ENCODE measurements around the gene NTN3. TPM values are rescaled to one million over a fixed set of nuclear protein-coding genes. Genes with fewer than 3 reads are reported as not detected.
A peak's percentile ranks its signal among the peaks of the same experiment; 100 is the strongest.

NTN3 gene
- total RNA-seq, 2 experiments from 2014 or later: not detected

GRCh38 chr16:2427526-2427925 is 43.6 kb upstream of the NTN3 start:
- H3K4me1 Mint-ChIP-seq (ENCODE audit: low read depth): peaks cover 25% of the 10 kb centered on the region
- CTCF ChIA-PET: no interaction called here
- H3K36me3 ChIP-seq (ENCODE audit: insufficient read depth, low read length): peaks cover 4% of the 10 kb centered on the region
- peak overlapping the region; percentile 54 for H3K27ac Mint-ChIP-seq
- no peaks in the 10 kb centered on the region for H3K27me3 Mint-ChIP-seq
- no peaks in the 10 kb centered on the region for H3K9me3 ChIP-seq (ENCODE audit: control insufficient read depth in 1 of 2, insufficient read depth in 1 of 2, low read length in 2 of 2)
- POLR2A ChIA-PET: no interaction called here
- peaks cover 4% of the 10 kb centered on the region for H3K36me3 Mint-ChIP-seq (ENCODE audit: low read depth)
- ATAC-seq (ENCODE audit: poor library complexity): no peak
- peak overlapping the region; percentile 91 for H3K4me3 Mint-ChIP-seq
- intact Hi-C loops (cut with DNase I, micrococcal nuclease): loop anchor here in 1 of 2 experiments (2.0 to 5.0 kb wide), 4 partner anchors 60 to 230 kb away; partner anchors contain the start of genes CASKIN1 and CEMP1
- no peak for DNase-seq
- H3K27ac ChIP-seq (ENCODE audit: low read depth in 1 of 2, low read length in 2 of 2): no peak overlapping the region
- H3K4me1 ChIP-seq (ENCODE audit: insufficient read depth, low read length): peaks cover 24% of the 10 kb centered on the region
- H3K4me3 ChIP-seq (ENCODE audit: low read length): no peak overlapping the region
- TF ChIP-seq, protein P1, sequence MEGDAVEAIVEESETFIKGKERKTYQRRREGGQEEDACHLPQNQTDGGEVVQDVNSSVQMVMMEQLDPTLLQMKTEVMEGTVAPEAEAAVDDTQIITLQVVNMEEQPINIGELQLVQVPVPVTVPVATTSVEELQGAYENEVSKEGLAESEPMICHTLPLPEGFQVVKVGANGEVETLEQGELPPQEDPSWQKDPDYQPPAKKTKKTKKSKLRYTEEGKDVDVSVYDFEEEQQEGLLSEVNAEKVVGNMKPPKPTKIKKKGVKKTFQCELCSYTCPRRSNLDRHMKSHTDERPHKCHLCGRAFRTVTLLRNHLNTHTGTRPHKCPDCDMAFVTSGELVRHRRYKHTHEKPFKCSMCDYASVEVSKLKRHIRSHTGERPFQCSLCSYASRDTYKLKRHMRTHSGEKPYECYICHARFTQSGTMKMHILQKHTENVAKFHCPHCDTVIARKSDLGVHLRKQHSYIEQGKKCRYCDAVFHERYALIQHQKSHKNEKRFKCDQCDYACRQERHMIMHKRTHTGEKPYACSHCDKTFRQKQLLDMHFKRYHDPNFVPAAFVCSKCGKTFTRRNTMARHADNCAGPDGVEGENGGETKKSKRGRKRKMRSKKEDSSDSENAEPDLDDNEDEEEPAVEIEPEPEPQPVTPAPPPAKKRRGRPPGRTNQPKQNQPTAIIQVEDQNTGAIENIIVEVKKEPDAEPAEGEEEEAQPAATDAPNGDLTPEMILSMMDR (IDR thresholded peaks at IDR 0.05): no peak
- no peaks in the 10 kb centered on the region for H3K9me3 Mint-ChIP-seq
- no peaks in the 10 kb centered on the region for H3K27me3 ChIP-seq (ENCODE audit: control insufficient read depth in 1 of 2, insufficient read depth in 2 of 2, low read length in 2 of 2)

DNA sequence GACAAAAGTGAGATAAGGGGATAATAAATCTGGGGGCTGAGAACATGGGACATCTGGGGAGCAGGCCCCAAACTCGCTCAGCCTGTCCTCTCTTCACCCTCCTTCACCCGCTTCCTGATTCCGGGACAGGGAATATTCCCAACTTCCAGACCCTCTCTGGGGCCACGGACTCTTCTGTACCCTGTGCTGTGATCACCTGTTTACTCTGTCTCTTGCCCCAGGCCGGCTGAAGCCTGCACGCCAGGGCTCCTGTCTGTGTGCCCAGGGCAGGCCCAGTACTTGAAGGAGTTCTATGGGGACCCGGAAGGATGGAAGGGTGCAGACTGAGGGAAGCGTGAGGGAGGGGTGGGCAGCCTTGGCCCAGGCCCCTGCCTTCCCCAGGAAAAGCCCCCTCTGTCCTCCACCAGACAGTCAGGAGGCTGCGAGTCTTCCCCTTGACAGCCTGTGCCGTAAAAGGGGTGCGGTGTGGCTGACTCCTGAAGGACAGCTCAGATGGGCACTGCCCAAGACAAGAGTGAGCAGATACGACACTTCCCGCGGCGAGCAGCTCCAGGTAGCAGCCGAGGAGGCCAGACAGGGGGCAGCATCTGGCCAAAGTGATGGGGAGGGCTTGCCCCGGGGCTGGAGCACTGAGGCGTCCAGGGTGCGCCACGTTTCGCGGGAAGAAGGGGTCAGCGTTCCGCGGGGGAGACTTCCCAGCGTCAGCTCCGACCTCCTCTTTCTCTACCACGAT is 42.9 kb upstream of the NTN3 start:
- H3K36me3 Mint-ChIP-seq (ENCODE audit: low read depth): peaks cover 7% of the 10 kb centered on the region
- CTCF ChIA-PET: no interaction called here
- Histone ChIP-seq H3K27ac (ENCODE audit: low read depth in 1 of 2, low read length in 2 of 2) (no peak overlapping the region), H3K9me3 (ENCODE audit: control insufficient read depth in 1 of 2, insufficient read depth in 1 of 2, low read length in 2 of 2) (no peaks in the 10 kb centered on the region), H3K36me3 (ENCODE audit: insufficient read depth, low read length) (peaks cover 10% of the 10 kb centered on the region), H3K4me3 (ENCODE audit: low read length) (peak overlapping the region; percentile 81), H3K27me3 (ENCODE audit: control insufficient read depth in 1 of 2, insufficient read depth in 2 of 2, low read length in 2 of 2) (no peaks in the 10 kb centered on the region), H3K4me1 (ENCODE audit: insufficient read depth, low read length) (peaks cover 21% of the 10 kb centered on the region)
- intact Hi-C loops (cut with DNase I, micrococcal nuclease): loop anchor here in 1 of 2 experiments (2.0 to 5.0 kb wide), 4 partner anchors 33 to 231 kb away; partner anchors contain the start of genes CASKIN1, CEMP1 and TEDC2
- ATAC-seq (ENCODE audit: poor library complexity) (no peak), DNase-seq (peak in 2 of 14 experiments; percentile 40 to 54)
- H3K4me1 Mint-ChIP-seq (ENCODE audit: low read depth): peaks cover 25% of the 10 kb centered on the region
- peak overlapping the region; percentile 91 for H3K4me3 Mint-ChIP-seq
- TF ChIP-seq, protein P1 (IDR thresholded peaks at IDR 0.05): no peak
- no peaks in the 10 kb centered on the region for H3K9me3 Mint-ChIP-seq
- H3K27me3 Mint-ChIP-seq: no peaks in the 10 kb centered on the region
- peak overlapping the region; percentile 54 for H3K27ac Mint-ChIP-seq
- POLR2A ChIA-PET: interaction anchor here (1.7 to 1.9 kb wide), 2 partner anchors 13 to 92 kb away, joined by 4 to 6 read pairs; partner anchors contain the start of gene AMDHD2

- Histone ChIP-seq H3K9me3 (ENCODE audit: control insufficient read depth in 1 of 2, insufficient read depth in 1 of 2, low read length in 2 of 2) (no peaks in the 10 kb centered on the region), H3K4me1 (ENCODE audit: insufficient read depth, low read length) (peaks cover 19% of the 10 kb centered on the region), H3K36me3 (ENCODE audit: insufficient read depth, low read length) (peaks cover 13% of the 10 kb centered on the region), H3K4me3 (ENCODE audit: low read length) (peak overlapping the region; percentile 81), H3K27ac (ENCODE audit: low read depth in 1 of 2, low read length in 2 of 2) (no peak overlapping the region), H3K27me3 (ENCODE audit: control insufficient read depth in 1 of 2, insufficient read depth in 2 of 2, low read length in 2 of 2) (no peaks in the 10 kb centered on the region)
- ATAC-seq (ENCODE audit: poor library complexity) (no peak), DNase-seq (peak in 1 of 14 experiments; percentile 9)
- POLR2A ChIA-PET: interaction anchor here (0.7 to 1.9 kb wide), 6 partner anchors 13 to 464 kb away, joined by 3 to 6 read pairs (median 4); partner anchors contain the start of genes AMDHD2, RPS2, TBC1D24 and TRAF7
- Mint-ChIP-seq H3K27me3 (no peaks in the 10 kb centered on the region), H3K4me3 (peak overlapping the region; percentile 91), H3K9me3 (no peaks in the 10 kb centered on the region), H3K36me3 (ENCODE audit: low read depth) (peaks cover 12% of the 10 kb centered on the region), H3K27ac (peak overlapping the region; percentile 54), H3K4me1 (ENCODE audit: low read depth) (peaks cover 25% of the 10 kb centered on the region)
- intact Hi-C loops (cut with DNase I, micrococcal nuclease): loop anchor here in 1 of 2 experiments (2.0 to 5.0 kb wide), 4 partner anchors 32 to 231 kb away; partner anchors contain the start of genes CASKIN1, CEMP1 and TEDC2
- TF ChIP-seq, protein P1 (IDR thresholded peaks at IDR 0.05): no peak
- CTCF ChIA-PET: no interaction called here
Measured at GRCh38 chr16:2428784-2429033, 42.4 kb upstream of the NTN3 start.

Measured in CD4-positive, alpha-beta T cell (primary cell).